Ishikawa (cell line): ENCODE data around the gene ANKRD44.

Source experiments
- EP300 ChIP-seq: IDR thresholded peaks from 2 replicates; pipeline ENCODE4 v1.6.1; 2012; ENCODE audit warnings: borderline replicate concordance
- FOXM1 ChIP-seq: IDR thresholded peaks from 2 replicates; pipeline ENCODE4 v1.6.1; 2012; ENCODE audit warnings: low read depth, borderline replicate concordance
- NFIC ChIP-seq: IDR thresholded peaks from 2 replicates; pipeline ENCODE4 v1.6.1; 2012
- RAD21 ChIP-seq: IDR thresholded peaks from 2 replicates; pipeline ENCODE4 v1.6.1; 2012; ENCODE audit warnings: low read depth
- REST ChIP-seq: IDR thresholded peaks from 2 replicates; pipeline ENCODE4 v1.6.1; 2012; ENCODE audit warnings: low read depth, mild to moderate bottlenecking
- TAF1 ChIP-seq: IDR thresholded peaks from 2 replicates; pipeline ENCODE4 v1.6.1; 2012; ENCODE audit warnings: low read depth, mild to moderate bottlenecking
- TCF12 ChIP-seq: IDR thresholded peaks from 2 replicates; pipeline ENCODE4 v1.6.1; 2012; ENCODE audit warnings: low read depth
- TEAD4 ChIP-seq: IDR thresholded peaks from 2 replicates; pipeline ENCODE4 v1.6.1; 2012
- YY1 ChIP-seq: IDR thresholded peaks from 2 replicates; pipeline ENCODE4 v1.6.1; 2012; ENCODE audit warnings: low read depth
- ZBTB7A ChIP-seq: IDR thresholded peaks from 2 replicates; pipeline ENCODE4 v1.6.1; 2012; ENCODE audit warnings: low read depth
- TF ChIP-seq, protein P1 (sequence below): IDR thresholded peaks from 2 replicates; pipeline ENCODE4 v1.6.1; 2012

- TF ChIP-seq EP300, result no peak
- no peak for TF ChIP-seq NFIC
- no peak for TF ChIP-seq RAD21
- TF ChIP-seq, protein P1, sequence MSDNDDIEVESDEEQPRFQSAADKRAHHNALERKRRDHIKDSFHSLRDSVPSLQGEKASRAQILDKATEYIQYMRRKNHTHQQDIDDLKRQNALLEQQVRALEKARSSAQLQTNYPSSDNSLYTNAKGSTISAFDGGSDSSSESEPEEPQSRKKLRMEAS, result no peak
- no peak for TF ChIP-seq REST
- TF ChIP-seq TAF1, result no peak
- TF ChIP-seq TEAD4, result no peak
- TF ChIP-seq TCF12, result no peak
- TF ChIP-seq FOXM1, result no peak
- TF ChIP-seq YY1, result no peak
- TF ChIP-seq ZBTB7A, result no peak
Measured at GRCh38 chr2:197249381-197250083, 61.0 kb downstream of the ANKRD44 start.
